ENCODE measurements around the gene PYM1. TPM values are rescaled to one million over a fixed set of nuclear protein-coding genes. Genes with fewer than 3 reads are reported as not detected.

The PYM1 gene
- total RNA-seq, 2 experiments from 2014 or later, result 22.1 to 22.9 TPM

- intact Hi-C loops (cut with micrococcal nuclease), result loop anchor here (2.0 kb wide), 1 partner anchor 110 kb away; the partner anchor contains the start of gene RPS26
- H3K27ac Mint-ChIP-seq, result peak within 1 kb of the TSS; percentile 99
- H3K4me3 Mint-ChIP-seq, result peak within 1 kb of the TSS; percentile 99
- ATAC-seq (peak; percentile 53), DNase-seq (peak; percentile 95)
- CTCF ChIA-PET, result interaction anchor here (0.7 to 3.7 kb wide), 15 partner anchors 9 to 192 kb away, joined by 3 to 18 read pairs (median 4); partner anchors contain the start of genes DNAJC14 and SARNP
- H3K27me3 Mint-ChIP-seq, result no peaks in the 10 kb centered on the region
- POLR2A ChIA-PET, result interaction anchor here (0.6 to 7.9 kb wide), 10 partner anchors 8 to 187 kb away, joined by 3 to 60 read pairs (median 3); partner anchors contain the start of genes DNAJC14, ORMDL2, SARNP and ZC3H10
- H3K9me3 Mint-ChIP-seq, result no peaks in the 10 kb centered on the region
- H3K36me3 Mint-ChIP-seq (ENCODE audit: low read depth), result peaks cover 55% of the 10 kb centered on the region
- peaks cover 42% of the 10 kb centered on the region for H3K4me1 Mint-ChIP-seq (ENCODE audit: low read depth)
- peak; percentile 61 for TF ChIP-seq CTCF (IDR thresholded peaks at IDR 0.05)
These were observed 3.1 kb upstream of the PYM1 start, which contains the start of gene DGKA for GRCh38 chr12:55930771-55931316. Gene DGKA (plus strand): TSS chr12:55931162. CDS start chr12:55936504, 5,342 bp downstream.

GRCh38 chr12:55929306-55929791 lies 1.7 kb upstream of the PYM1 start:
- ATAC-seq (peak; percentile 56), DNase-seq (peak; percentile 95)
- Mint-ChIP-seq H3K4me1 (ENCODE audit: low read depth) (peaks cover 40% of the 10 kb centered on the region), H3K27ac (peak overlapping the region; percentile 99), H3K9me3 (no peaks in the 10 kb centered on the region), H3K36me3 (ENCODE audit: low read depth) (peaks cover 46% of the 10 kb centered on the region), H3K4me3 (peak overlapping the region; percentile 99), H3K27me3 (no peaks in the 10 kb centered on the region)
- ChIA-PET POLR2A (interaction anchor here (0.9 to 7.9 kb wide), 8 partner anchors 10 to 186 kb away, joined by 3 to 60 read pairs (median 4); partner anchors contain the start of genes DNAJC14, ORMDL2 and SARNP), CTCF (interaction anchor here (0.9 to 4.9 kb wide), 8 partner anchors 10 to 191 kb away, joined by 3 to 34 read pairs (median 4); partner anchors contain the start of genes DNAJC14, ORMDL2 and SARNP)
- no peak for TF ChIP-seq CTCF (IDR thresholded peaks at IDR 0.05)
- intact Hi-C loops (cut with micrococcal nuclease), result loop anchor here (2.0 to 5.0 kb wide), 2 partner anchors 43 to 192 kb away; no protein-coding TSS in a partner anchor

DNA sequence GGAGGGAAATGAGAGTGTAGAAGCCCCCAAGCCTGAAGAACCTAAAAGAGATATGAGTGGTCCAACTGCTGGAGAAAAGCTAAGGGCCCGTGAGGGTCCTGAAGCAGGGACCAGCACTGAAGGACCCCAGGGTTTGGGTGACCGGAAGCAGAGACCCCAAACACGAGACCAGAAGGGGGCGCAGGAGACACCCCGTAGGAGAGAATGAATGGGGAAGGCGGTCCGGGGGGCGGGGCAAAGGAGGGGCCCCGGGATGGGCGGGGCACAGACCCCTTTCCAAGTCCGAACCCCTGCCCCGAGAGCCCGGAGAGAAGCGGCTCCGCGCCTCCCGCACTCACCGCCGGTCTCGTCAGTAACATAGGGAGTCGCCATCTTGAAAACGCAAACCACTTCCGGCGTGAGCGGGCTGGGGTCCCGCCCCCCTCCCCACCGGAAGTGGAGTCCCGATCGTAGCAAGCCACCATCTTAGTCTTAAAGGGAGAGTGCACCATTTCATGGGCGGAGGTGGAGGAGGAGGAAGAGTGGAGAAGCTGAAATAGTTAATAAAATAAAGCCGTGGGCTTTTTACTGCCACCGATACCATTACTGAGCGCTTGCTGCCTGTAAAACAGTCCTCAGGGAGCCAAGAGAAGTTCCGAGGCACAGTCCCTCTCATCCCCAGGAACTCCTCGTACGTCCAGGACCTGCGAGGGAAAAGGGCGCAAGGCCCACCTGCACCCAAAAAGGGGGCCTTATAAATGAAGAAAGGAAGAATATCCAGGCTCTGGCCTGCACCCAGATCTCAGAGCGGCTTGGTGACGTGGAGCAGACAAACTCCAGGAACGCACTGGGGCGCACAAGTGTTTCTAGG lies 731 bp downstream of the PYM1 start:
- no peaks in the 10 kb centered on the region for H3K9me3 Mint-ChIP-seq
- intact Hi-C loops (cut with micrococcal nuclease), result loop anchor here (2.0 to 5.0 kb wide), 2 partner anchors 98 to 190 kb away; partner anchors contain the start of gene DNAJC14
- peak overlapping the region; percentile 99 for H3K27ac Mint-ChIP-seq
- peaks cover 34% of the 10 kb centered on the region for H3K36me3 Mint-ChIP-seq (ENCODE audit: low read depth)
- POLR2A ChIA-PET, result interaction anchor here (0.6 to 7.9 kb wide), 22 partner anchors 8 to 197 kb away, joined by 3 to 60 read pairs (median 4); partner anchors contain the start of genes CD63, DNAJC14, ORMDL2 and PA2G4
- CTCF ChIA-PET, result interaction anchor here (0.7 to 4.9 kb wide), 17 partner anchors 9 to 193 kb away, joined by 3 to 36 read pairs (median 5); partner anchors contain the start of genes DNAJC14, IKZF4, ORMDL2 and RAB5B
- no peaks in the 10 kb centered on the region for H3K27me3 Mint-ChIP-seq
- H3K4me3 Mint-ChIP-seq, result peak overlapping the region; percentile 99
- H3K4me1 Mint-ChIP-seq (ENCODE audit: low read depth), result peaks cover 42% of the 10 kb centered on the region
- ATAC-seq (peak; percentile 58), DNase-seq (peak; percentile 98)
- TF ChIP-seq CTCF (IDR thresholded peaks at IDR 0.05), result peak; percentile 86

DNA sequence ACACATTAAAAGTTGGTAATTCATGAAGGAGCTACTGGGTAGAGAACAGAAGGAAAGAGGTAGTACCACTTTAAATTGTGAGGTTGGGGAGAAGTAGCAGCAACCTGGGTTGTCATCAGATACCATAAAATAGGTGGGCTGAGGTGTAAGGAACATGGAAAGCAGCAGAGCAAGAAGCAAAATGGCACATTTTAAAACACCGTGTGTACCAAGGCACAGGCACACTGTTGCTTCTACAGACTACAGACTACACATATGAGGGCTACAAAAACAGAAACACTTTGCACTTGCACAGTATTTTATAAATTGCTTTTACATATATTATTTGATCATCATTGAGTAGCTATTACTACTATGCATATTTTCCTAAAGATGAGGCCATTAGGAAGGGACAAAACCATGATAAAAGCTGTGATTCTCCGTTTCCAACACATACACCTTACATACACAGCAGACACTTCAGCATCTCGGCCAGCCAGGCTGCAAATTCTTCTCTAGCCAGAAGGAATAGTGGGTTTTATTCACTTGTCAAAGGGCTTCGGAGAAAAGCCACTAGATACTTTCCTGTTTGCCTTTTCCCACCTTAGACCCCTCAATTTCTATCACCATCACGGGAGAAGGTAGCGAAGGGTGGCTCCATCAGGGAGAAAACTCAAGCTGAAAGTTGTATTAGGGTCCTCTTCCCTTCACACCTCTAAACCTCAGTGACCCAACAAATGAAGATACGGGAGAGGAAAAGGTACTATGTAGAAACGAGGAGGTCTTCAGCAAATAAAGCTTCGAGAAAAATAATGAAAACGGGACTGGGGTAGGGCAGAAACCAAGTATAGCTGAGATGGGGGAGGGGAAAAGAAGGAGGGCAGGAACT lies 1.6 kb downstream of the PYM1 start:
- Mint-ChIP-seq H3K4me3 (peak overlapping the region; percentile 99), H3K36me3 (ENCODE audit: low read depth) (peaks cover 27% of the 10 kb centered on the region), H3K4me1 (ENCODE audit: low read depth) (peaks cover 49% of the 10 kb centered on the region), H3K27me3 (no peaks in the 10 kb centered on the region), H3K27ac (peak overlapping the region; percentile 99), H3K9me3 (no peaks in the 10 kb centered on the region)
- POLR2A ChIA-PET, result interaction anchor here (0.6 to 7.9 kb wide), 17 partner anchors 9 to 191 kb away, joined by 3 to 60 read pairs (median 4); partner anchors contain the start of genes DNAJC14, ORMDL2, PA2G4 and SARNP
- ATAC-seq (no peak), DNase-seq (peak; percentile 24)
- TF ChIP-seq CTCF (IDR thresholded peaks at IDR 0.05), result no peak
- CTCF ChIA-PET, result interaction anchor here (0.7 to 4.9 kb wide), 21 partner anchors 9 to 203 kb away, joined by 3 to 36 read pairs (median 3); partner anchors contain the start of genes DNAJC14, IKZF4, ORMDL2 and RAB5B
- intact Hi-C loops (cut with micrococcal nuclease), result loop anchor here (2.0 to 5.0 kb wide), 2 partner anchors 97 to 189 kb away; partner anchors contain the start of gene DNAJC14

Data from activated CD8-positive, alpha-beta T cell treated with anti-CD3 and anti-CD28 coated beads for 36 hours (primary cell).